ENCODE data around the gene KCNQ5.

GRCh38 chr6:72622094-72622940, 453 bp downstream of the KCNQ5 start:
- TF ChIP-seq EZH2 (IDR thresholded peaks at IDR 0.05; ENCODE audit: borderline replicate concordance, low read length) (no peak), CTCF (IDR thresholded peaks at IDR 0.05; ENCODE audit: low read length) (peak; percentile 24; the same call in 1 of the 2 replicates)
